Immature natural killer cell (primary cell): ENCODE data around the gene MRPL41. TPM values are rescaled to one million over a fixed set of nuclear protein-coding genes. Genes with fewer than 3 reads are reported as not detected.
"Not testable (repeated sequence)": the region's sequence is repeated elsewhere in the genome, so short reads cannot be mapped to it uniquely, and the experiment has no call there.

Source experiments
- DNase-seq, 3 donors: peaks; one replicate each; pipeline ENCODE4 v3.0.0; 2022; ENCODE audit warnings: mixed read lengths in 1 of 3
- H3K27ac Mint-ChIP-seq, 6 donors: one replicate each; pipeline ENCODE4 v1.8.0; 2020; ENCODE audit warnings: mixed read lengths in 6 of 6, mild to moderate bottlenecking in 5 of 6, inconsistent platforms in 4 of 6, moderate library complexity in 3 of 6
- H3K27me3 Mint-ChIP-seq, 3 donors: one replicate each; pipeline ENCODE4 v1.8.0; 2020 to 2021; ENCODE audit warnings: low read depth in 3 of 3, mild to moderate bottlenecking in 3 of 3, mixed read lengths in 3 of 3, moderate library complexity in 3 of 3, inconsistent platforms in 1 of 3
- H3K36me3 Mint-ChIP-seq, 3 donors: one replicate each; pipeline ENCODE4 v1.8.0; 2020; ENCODE audit warnings: mixed read lengths in 3 of 3, inconsistent platforms in 2 of 3, mild to moderate bottlenecking in 2 of 3
- H3K4me1 Mint-ChIP-seq, 2 donors: one replicate each; pipeline ENCODE4 v1.8.0; 2020; ENCODE audit warnings: inconsistent platforms in 2 of 2, mild to moderate bottlenecking in 2 of 2, mixed read lengths in 2 of 2, moderate library complexity in 1 of 2
- H3K4me3 Mint-ChIP-seq, 5 donors: one replicate each; pipeline ENCODE4 v1.8.0; 2020; ENCODE audit warnings: mild to moderate bottlenecking in 5 of 5, mixed read lengths in 5 of 5, inconsistent platforms in 3 of 5, moderate library complexity in 3 of 5
- H3K9me3 Mint-ChIP-seq, 6 donors: one replicate each; pipeline ENCODE4 v1.8.0; 2020; ENCODE audit warnings: mild to moderate bottlenecking in 6 of 6, mixed read lengths in 6 of 6, inconsistent platforms in 4 of 6, moderate library complexity in 3 of 6
- polyA plus RNA-seq, 3 donors: library from polyadenylated mRNA; unstranded; fragments of 300-500 nt; fragmentation: Illumina TruSeq; gene quantifications; one replicate each; pipeline ENCODE4 v1.2.3, GENCODE V29; 2021

The MRPL41 gene
- polyA plus RNA-seq, 3 donors from 2014 or later: 27.2 to 87.7 (median 48.8) TPM

DNA sequence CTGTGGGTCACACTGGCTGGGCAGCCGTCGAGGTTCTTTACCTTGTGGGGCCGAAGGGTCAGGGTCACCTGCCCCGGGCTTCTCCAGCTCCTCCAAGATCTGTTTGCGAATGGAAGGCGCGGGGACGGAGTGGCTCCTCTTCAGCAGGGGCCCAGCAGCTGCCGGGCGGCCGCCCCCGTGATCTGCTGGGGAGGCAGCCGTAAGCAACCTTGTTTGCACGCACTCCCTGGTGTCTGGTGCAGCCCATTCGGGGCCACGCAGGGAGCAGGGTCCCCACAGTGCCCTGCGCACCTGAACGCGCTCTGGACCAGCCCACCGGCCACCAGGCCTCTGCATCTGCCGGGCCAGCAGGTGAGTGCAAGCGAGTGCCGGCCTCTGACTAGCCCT, 36.3 kb upstream of the MRPL41 start:
- Mint-ChIP-seq H3K27me3 (peaks cover 2 to 11% (median 3%) of the 10 kb centered on the region in 3 donors), H3K4me1 (peaks cover 7 to 12% of the 10 kb centered on the region in 2 donors), H3K36me3 (no peaks in the 10 kb centered on the region), H3K27ac (no peak overlapping the region), H3K9me3 (no peaks in the 10 kb centered on the region), H3K4me3 (no peak overlapping the region)
- no peak for DNase-seq

DNA sequence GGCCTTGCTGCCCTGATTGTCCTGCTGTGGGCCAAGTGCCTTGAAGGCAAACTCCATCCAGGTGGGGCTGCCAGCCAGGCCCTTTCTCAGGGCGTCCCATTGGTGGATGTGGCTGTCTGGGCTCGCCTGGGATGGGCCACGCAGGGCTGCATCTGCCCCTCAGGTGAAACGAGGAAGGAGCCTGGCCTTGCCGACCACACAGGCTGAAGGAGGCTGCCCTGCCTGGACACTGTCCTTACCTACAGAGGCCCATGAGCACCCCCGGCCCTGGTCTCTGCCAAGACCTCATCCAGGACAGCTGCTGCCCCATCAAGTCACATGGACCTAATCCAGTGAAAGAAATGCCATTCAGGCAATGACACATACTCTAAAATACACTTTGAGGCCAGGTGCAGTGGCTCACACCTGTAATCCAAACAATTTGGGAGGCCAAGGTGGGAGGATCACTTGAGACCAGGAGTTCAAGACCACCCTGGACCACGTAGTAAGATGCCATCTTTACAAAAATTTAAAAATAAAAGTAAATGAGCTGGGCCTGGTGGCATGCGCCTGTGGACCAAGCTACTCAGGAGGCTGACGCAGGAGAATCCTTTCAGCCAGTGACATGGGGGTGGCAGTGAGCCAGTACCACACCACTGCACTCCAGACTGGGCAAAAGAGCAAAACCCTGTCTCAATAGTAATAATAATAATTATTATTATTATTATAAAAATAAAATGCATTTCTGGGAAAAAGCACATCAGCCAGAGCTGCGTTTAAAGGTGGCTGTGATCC, 35.3 kb upstream of the MRPL41 start:
- no peak overlapping the region for H3K4me3 Mint-ChIP-seq
- H3K9me3 Mint-ChIP-seq: no peaks in the 10 kb centered on the region
- H3K27me3 Mint-ChIP-seq: peaks cover 2 to 12% (median 8%) of the 10 kb centered on the region in 3 donors
- H3K36me3 Mint-ChIP-seq: no peaks in the 10 kb centered on the region
- no peak for DNase-seq
- H3K4me1 Mint-ChIP-seq: peaks cover 16 to 20% of the 10 kb centered on the region in 2 donors
- no peak overlapping the region for H3K27ac Mint-ChIP-seq

DNA sequence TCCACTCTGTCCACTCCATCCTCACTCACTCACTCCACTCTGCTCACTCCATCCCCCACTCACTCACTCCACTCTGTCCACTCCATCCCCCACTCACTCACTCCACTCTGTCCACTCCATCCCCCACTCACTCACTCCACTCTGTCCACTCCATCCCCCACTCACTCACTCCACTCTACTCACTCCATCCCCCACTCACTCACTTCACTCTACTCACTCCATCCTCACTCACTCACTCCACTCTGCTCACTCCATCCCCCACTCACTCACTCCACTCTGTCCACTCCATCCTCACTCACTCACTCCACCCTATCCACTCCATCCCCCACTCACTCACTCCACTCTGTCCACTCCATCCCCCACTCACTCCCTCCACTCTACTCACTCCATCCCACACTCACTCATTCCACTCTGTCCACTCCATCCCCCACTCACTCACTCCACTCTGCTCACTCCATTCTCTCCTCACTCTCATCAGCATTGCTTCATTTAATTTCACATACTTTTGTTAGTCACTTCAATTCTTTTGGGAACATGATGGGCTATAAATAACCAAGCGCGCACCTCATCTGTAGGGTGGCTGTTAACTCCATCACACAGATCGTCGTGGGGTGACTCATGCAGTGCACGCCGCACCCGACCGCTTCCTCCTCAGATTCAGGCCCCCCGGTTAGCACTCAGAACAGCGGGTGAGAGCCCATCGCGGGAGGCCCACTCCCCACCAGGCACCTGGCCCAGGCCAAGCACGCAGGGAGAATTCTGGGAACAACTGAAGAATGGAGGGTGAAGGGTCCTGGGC, 32.8 kb upstream of the MRPL41 start:
- Mint-ChIP-seq H3K4me3 (peak overlapping the region in 1 of 5 donors; percentile 22), H3K27me3 (peaks cover 0 to 13% (median 5%) of the 10 kb centered on the region in 3 donors), H3K4me1 (peaks cover 15 to 18% of the 10 kb centered on the region in 2 donors)
- H3K9me3 Mint-ChIP-seq, DNase-seq, H3K36me3 Mint-ChIP-seq, H3K27ac Mint-ChIP-seq: not testable (repeated sequence)

DNA sequence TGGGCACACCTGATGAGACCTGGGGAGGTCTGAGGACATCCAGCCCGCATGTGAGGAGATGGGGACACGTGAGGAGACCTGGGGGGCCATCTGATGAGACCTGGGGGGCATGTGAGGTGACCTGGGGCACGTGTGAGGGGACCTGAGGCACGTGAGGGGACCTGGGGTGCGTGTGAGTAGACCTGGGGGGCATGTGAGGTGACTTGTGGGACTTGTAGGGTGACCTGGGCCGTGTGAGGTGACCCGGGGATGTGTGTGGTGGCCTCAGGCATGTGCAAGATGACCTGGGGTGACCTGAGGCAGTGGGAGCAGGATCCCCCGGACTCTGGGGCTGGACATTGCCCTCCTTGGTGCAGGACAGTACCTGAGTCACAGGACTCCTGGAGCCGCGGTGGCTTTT, 32.1 kb upstream of the MRPL41 start:
- DNase-seq: no peak
- peaks cover 0 to 13% (median 5%) of the 10 kb centered on the region in 3 donors for H3K27me3 Mint-ChIP-seq
- peak overlapping the region in 1 of 5 donors; percentile 22 for H3K4me3 Mint-ChIP-seq
- no peaks in the 10 kb centered on the region for H3K36me3 Mint-ChIP-seq
- H3K9me3 Mint-ChIP-seq: no peaks in the 10 kb centered on the region
- H3K4me1 Mint-ChIP-seq: peaks cover 15 to 18% of the 10 kb centered on the region in 2 donors
- H3K27ac Mint-ChIP-seq: no peak overlapping the region

DNA sequence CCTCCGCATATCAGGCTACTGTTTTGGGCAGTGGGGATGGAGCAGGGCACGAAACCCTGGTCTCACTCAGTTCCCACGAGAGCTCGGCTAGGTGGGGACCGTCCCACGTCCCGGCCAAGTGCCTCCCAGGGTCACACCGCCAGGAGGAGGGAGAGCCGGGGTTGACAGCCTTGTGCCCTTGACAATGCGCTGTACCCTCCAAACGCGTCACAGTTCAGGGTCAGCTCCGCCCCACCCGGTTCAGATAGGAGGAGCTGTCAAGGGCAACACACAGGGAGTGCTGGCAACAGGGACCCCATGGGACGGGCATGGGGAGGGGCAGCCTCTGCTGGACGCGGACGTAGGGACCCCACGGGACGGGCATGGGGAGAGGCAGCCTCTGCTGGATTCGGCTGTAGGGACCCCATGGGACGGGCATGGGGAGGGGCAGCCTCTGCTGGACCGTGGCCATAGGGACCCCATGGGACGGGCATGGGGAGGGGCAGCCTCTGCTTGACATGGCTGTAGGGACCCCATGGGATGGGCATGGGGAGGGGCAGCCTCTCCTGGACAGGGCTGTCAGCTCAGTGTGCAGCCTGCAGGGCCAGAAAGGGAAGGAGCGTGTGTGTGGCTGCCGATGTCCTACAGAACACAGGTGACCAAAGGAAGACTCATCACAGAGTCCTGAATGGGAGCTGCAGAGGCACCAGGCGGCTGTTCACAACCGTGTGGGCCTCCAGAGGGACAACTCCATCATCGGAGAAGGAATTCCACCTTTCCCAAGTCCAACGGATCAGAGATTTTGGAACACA, 30.9 kb upstream of the MRPL41 start:
- Mint-ChIP-seq H3K27me3 (peaks cover 0 to 13% (median 5%) of the 10 kb centered on the region in 3 donors), H3K4me3 (peak overlapping the region in 4 of 5 donors; percentile 20 to 65 (median 44)), H3K4me1 (peaks cover 19 to 23% of the 10 kb centered on the region in 2 donors), H3K36me3 (no peaks in the 10 kb centered on the region), H3K27ac (no peak overlapping the region), H3K9me3 (no peaks in the 10 kb centered on the region)
- no peak for DNase-seq

DNA sequence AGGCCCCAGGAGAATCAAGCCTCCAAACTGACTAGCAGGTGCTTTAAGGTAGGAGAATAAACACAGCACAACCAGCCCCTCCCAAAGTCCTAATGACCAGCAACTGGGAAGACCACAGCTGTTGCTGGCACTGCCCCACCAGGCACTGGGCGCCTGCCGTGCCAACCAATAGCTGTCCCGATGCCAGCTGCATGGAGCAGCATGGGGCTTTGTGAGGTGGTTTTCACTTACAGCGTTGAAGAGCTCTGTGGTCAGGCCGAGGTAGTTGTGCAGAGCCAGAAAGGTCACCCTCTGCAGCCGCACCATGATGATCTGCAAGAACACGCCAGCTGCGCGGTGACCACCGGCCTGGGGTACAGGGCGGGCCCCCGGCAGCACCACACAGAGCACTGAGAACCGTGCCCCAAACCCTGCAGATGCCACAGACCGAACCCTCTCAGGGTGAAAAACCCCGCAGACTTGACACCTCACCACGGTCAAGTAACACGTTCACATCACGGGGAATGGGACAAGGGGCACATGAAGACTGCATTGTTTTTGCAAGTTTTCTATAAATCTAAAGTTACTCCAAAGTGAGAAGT, 30.2 kb upstream of the MRPL41 start:
- DNase-seq: peak in 2 of 3 donors; percentile 25 to 39
- H3K4me1 Mint-ChIP-seq: peaks cover 19 to 23% of the 10 kb centered on the region in 2 donors
- H3K27ac Mint-ChIP-seq: peak overlapping the region in 3 of 6 donors; percentile 15 to 45 (median 22)
- H3K36me3 Mint-ChIP-seq: no peaks in the 10 kb centered on the region
- no peaks in the 10 kb centered on the region for H3K9me3 Mint-ChIP-seq
- H3K27me3 Mint-ChIP-seq: peaks cover 0 to 13% (median 5%) of the 10 kb centered on the region in 3 donors
- peak overlapping the region in 4 of 5 donors; percentile 18 to 65 (median 54) for H3K4me3 Mint-ChIP-seq

DNA sequence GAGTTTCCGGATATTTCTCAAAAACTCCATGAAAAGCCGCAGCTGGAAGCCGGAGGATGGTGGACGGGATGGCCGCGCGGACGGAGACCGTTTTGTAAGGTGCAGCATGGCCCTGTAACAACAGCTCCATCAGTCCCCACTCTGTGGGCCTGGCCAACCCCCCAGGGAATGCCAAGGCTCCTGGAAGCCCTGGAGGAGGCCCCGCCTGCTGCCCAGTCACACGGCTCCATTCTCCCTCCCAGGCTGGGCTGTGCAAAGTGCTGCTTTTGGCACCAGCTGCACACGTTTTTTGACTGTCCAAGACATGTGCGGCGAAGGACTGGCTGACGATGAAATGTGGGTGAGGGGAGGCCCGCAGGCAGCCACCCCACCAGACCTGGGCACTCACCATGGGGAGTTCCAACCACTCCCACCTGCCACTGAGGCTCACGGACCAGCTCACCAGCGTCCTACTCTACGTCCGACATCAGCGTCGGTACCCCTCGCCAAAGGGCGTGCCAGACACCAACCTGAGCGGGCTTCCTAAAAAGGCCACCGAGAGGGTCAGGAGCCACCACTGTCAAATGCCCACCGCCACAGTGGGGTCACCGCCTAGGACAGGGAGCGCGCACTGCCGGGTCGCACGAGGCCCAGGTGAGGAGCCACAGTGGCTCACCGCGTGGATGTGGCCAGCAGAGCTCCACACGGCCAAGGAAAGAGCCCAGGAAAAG, 28.8 kb upstream of the MRPL41 start:
- no peaks in the 10 kb centered on the region for H3K36me3 Mint-ChIP-seq
- H3K27ac Mint-ChIP-seq: no peak overlapping the region
- peaks cover 19 to 23% of the 10 kb centered on the region in 2 donors for H3K4me1 Mint-ChIP-seq
- DNase-seq: no peak
- no peak overlapping the region for H3K4me3 Mint-ChIP-seq
- peaks cover 0 to 2% (median 0%) of the 10 kb centered on the region in 6 donors for H3K9me3 Mint-ChIP-seq
- peaks cover 0 to 13% (median 5%) of the 10 kb centered on the region in 3 donors for H3K27me3 Mint-ChIP-seq

DNA sequence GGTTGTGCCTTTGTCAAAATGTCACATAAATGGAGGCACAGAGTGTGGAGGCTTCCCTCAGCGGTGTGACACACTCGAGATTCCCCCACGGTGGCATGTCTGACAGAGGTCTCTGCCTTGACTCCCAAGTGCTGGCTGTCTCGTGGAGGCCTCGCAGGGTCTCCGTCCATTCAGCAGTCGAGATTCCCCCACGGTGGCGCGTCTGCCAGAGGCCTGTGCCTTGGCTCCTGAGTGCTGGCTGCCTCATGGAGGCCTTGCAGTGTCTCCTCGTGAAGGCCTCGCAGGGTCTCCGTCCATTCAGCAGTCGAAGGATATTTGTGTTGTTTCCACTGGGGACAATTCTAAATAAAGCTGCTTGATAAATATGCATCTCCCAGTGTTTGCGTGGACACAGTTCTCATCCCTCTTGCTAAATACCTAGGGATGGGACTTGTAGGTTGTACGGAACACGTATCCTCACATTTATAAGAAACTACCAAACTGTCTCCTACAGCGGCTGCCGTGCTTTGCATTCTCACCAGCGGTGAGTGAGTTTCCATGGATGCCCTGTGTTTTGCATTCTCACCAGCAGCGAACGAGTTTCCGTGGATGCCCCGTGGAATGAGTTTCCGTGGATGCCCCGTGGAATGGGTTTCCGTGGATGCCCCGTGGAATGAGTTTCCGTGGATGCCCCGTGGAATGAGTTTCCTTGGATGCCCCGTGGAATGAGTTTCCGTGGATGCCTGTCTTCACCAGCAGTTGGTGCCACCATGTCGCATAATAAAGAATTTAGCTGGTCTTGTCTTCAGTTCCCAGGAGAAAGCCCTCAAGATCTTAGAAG, 27.3 kb upstream of the MRPL41 start:
- no peaks in the 10 kb centered on the region for H3K36me3 Mint-ChIP-seq
- peaks cover 0 to 2% (median 0%) of the 10 kb centered on the region in 6 donors for H3K9me3 Mint-ChIP-seq
- H3K4me3 Mint-ChIP-seq: no peak overlapping the region
- peaks cover 19 to 23% of the 10 kb centered on the region in 2 donors for H3K4me1 Mint-ChIP-seq
- no peak for DNase-seq
- peak overlapping the region in 1 of 6 donors; percentile 14 for H3K27ac Mint-ChIP-seq
- peaks cover 0 to 13% (median 5%) of the 10 kb centered on the region in 3 donors for H3K27me3 Mint-ChIP-seq

DNA sequence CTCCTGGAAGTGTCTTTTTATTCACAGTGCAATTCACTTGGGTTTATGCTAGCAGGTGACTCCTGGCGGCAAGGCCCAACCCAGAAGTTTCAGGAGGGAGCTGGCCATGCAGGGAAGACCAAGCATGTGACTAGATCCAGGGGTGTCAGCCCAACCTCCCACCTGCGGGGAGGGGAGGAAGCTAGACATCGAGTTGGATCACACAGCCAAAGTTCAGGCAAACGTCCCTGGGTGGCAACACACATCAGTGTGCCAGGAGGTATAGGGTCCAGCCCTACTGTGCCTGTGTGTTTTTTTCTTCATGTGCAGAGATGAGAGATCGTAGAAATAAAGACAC, 26.7 kb upstream of the MRPL41 start:
- Mint-ChIP-seq H3K27ac (no peak overlapping the region), H3K9me3 (peaks cover 0 to 2% (median 0%) of the 10 kb centered on the region in 6 donors), H3K4me1 (peaks cover 19 to 23% of the 10 kb centered on the region in 2 donors), H3K36me3 (no peaks in the 10 kb centered on the region), H3K27me3 (peaks cover 0 to 8% (median 5%) of the 10 kb centered on the region in 3 donors), H3K4me3 (no peak overlapping the region)
- no peak for DNase-seq

DNA sequence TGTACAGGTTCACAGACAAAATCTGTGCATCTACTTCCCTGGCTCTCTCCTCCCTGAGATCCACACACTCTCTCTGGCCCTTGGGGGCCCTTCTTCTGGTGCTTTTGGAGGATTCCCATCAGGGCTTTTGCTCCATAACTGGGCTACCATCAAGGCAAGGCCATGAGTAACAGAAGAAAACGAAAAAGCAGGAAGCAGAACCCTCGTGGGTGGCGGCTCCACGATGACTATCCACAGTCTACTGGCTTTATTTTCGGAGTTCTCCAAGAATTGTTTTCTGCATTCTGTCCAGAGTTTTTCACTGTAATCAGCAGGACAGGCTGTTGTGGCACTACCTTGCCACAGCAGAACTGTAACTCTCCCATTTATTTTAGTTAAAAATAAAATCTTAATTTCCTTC, 21.3 kb upstream of the MRPL41 start:
- H3K36me3 Mint-ChIP-seq: no peaks in the 10 kb centered on the region
- no peak overlapping the region for H3K4me3 Mint-ChIP-seq
- DNase-seq: no peak
- H3K27ac Mint-ChIP-seq: no peak overlapping the region
- H3K27me3 Mint-ChIP-seq: peaks cover 2 to 4% (median 4%) of the 10 kb centered on the region in 3 donors
- peaks cover 9 to 10% of the 10 kb centered on the region in 2 donors for H3K4me1 Mint-ChIP-seq
- peaks cover 0 to 2% (median 0%) of the 10 kb centered on the region in 6 donors for H3K9me3 Mint-ChIP-seq

DNA sequence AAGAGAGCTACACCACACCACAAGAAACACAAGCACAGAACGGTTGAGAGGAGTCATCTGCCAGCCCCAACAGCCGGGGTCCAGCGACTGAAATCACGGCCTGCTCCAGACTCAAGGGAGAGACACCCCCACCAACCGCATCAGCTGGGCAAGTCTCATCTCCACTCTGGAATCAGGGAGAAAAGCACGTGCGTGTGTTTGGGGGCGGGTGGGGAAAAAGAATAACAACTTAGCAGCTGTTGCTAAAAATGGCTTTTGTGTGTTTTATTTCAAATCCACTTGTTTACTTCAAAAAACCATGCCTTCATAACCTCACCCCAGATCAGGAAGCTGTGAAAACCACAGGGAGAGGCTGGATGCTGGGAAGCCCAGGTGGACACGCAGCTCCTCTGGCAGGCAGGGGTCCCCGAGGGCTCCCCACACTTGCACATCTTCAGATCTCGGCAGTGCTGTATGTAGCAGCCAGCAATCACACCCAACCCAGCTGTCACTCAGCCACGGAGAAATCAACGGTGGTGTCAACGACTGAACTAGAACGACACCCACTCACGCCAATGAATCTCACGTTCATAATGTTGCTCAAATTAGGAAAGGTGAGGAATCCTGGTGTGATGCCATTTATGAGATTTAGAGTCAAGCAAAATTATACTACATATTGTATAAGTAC, 20.4 kb upstream of the MRPL41 start:
- no peaks in the 10 kb centered on the region for H3K36me3 Mint-ChIP-seq
- H3K9me3 Mint-ChIP-seq: peaks cover 0 to 2% (median 0%) of the 10 kb centered on the region in 6 donors
- no peak overlapping the region for H3K27ac Mint-ChIP-seq
- H3K27me3 Mint-ChIP-seq: peaks cover 2 to 4% (median 4%) of the 10 kb centered on the region in 3 donors
- no peak for DNase-seq
- no peak overlapping the region for H3K4me3 Mint-ChIP-seq
- peaks cover 12 to 14% of the 10 kb centered on the region in 2 donors for H3K4me1 Mint-ChIP-seq
